SK-N-SH treated with all-trans-retinoic acid at 6 μM for 48 hours (cell line): ENCODE data around the gene THOC1.

Source experiments
- ATAC-seq: fragments of 200-7000 bp; cut with Tn5 transposase; 3 replicates; pipeline ENCODE4 v1.9.1; 2020; ENCODE audit warnings: mild to moderate bottlenecking, moderate library complexity
- ARNTL ChIP-seq: fragments of 450-650 bp; formaldehyde crosslinking; IDR thresholded peaks from 2 replicates; pipeline ENCODE4 v1.5.0; 2020; ENCODE audit warnings: low read depth, mild to moderate bottlenecking, moderate library complexity, borderline replicate concordance
- BACH2 ChIP-seq: fragments of 250-450 bp; sonication (Bioruptor Pico); IDR thresholded peaks from 2 replicates; pipeline ENCODE4 v1.9.0; 2021; ENCODE audit warnings: mild to moderate bottlenecking, borderline replicate concordance
- CREB5 ChIP-seq: fragments of 250-450 bp; sonication (Bioruptor Pico); IDR thresholded peaks from 2 replicates; pipeline ENCODE4 v1.5.1; 2020; ENCODE audit warnings: low read depth, mild to moderate bottlenecking, moderate library complexity
- CSDC2 ChIP-seq: fragments of 250-450 bp; sonication (Bioruptor Pico); IDR thresholded peaks from 2 replicates; pipeline ENCODE4 v1.5.0; 2020; ENCODE audit warnings: mild to moderate bottlenecking, moderate library complexity
- CSRNP3 ChIP-seq: fragments of 250-450 bp; sonication (Bioruptor Pico); IDR thresholded peaks from 2 replicates; pipeline ENCODE4 v1.5.1; 2021; ENCODE audit warnings: mild to moderate bottlenecking, moderate library complexity
- ESRRG ChIP-seq: fragments of 250-450 bp; sonication (Bioruptor Pico); IDR thresholded peaks from 2 replicates; pipeline ENCODE4 v1.6.1; 2021; ENCODE audit warnings: mild to moderate bottlenecking
- ISL1 ChIP-seq: fragments of 250-450 bp; sonication (Bioruptor Pico); IDR thresholded peaks from 2 replicates; pipeline ENCODE4 v2.1.2; 2022; ENCODE audit warnings: mild to moderate bottlenecking, moderate library complexity
- PATZ1 ChIP-seq: fragments of 250-450 bp; sonication (Bioruptor Pico); IDR thresholded peaks from 2 replicates; pipeline ENCODE4 v1.8.0; 2020; ENCODE audit warnings: mild to moderate bottlenecking, moderate library complexity, borderline replicate concordance
- PPARA ChIP-seq: fragments of 250-450 bp; sonication (Bioruptor Pico); IDR thresholded peaks from 2 replicates; pipeline ENCODE4 v1.5.0; 2020; ENCODE audit warnings: mild to moderate bottlenecking, borderline replicate concordance
- RARB ChIP-seq: fragments of 250-450 bp; sonication (Bioruptor Pico); IDR thresholded peaks from 2 replicates; pipeline ENCODE4 v1.8.0; 2021; ENCODE audit warnings: mild to moderate bottlenecking, moderate library complexity
- SNAI2 ChIP-seq: fragments of 250-450 bp; sonication (Bioruptor Pico); IDR thresholded peaks from 2 replicates; pipeline ENCODE4 v1.5.0; 2020; ENCODE audit warnings: mild to moderate bottlenecking, moderate library complexity
- TCF4 ChIP-seq: fragments of 250-450 bp; sonication (Bioruptor Pico); IDR thresholded peaks from 2 replicates; pipeline ENCODE4 v1.8.0; 2021; ENCODE audit warnings: mild to moderate bottlenecking, moderate library complexity, borderline replicate concordance
- TSHZ2 ChIP-seq: fragments of 250-450 bp; sonication (Bioruptor Pico); IDR thresholded peaks from 2 replicates; pipeline ENCODE4 v1.5.0; 2020; ENCODE audit warnings: mild to moderate bottlenecking, moderate library complexity
- ZC3H10 ChIP-seq: fragments of 250-450 bp; sonication (Bioruptor Pico); IDR thresholded peaks from 2 replicates; pipeline ENCODE4 v1.5.1; 2021; ENCODE audit warnings: mild to moderate bottlenecking, moderate library complexity
- ZFP30 ChIP-seq: fragments of 450-650 bp; formaldehyde crosslinking; IDR thresholded peaks from 2 replicates; pipeline ENCODE4 v1.5.0; 2022; ENCODE audit warnings: mild to moderate bottlenecking, moderate library complexity
- ZNF565 ChIP-seq: fragments of 450-650 bp; formaldehyde crosslinking; conservative IDR thresholded peaks from 2 replicates; pipeline ENCODE4 v1.5.0; 2020; ENCODE audit warnings: low read depth, mild to moderate bottlenecking, moderate library complexity
- ZNF8 ChIP-seq: fragments of 450-650 bp; formaldehyde crosslinking; IDR thresholded peaks from 2 replicates; pipeline ENCODE4 v1.5.0; 2020; ENCODE audit warnings: mild to moderate bottlenecking, moderate library complexity

The THOC1 gene

GRCh38 chr18:195651-196050 is 72.2 kb downstream of the THOC1 start (continued):
- no peak for TF ChIP-seq PATZ1 (CRISPR knock-in tag)
- no peak for TF ChIP-seq BACH2 (CRISPR knock-in tag)
- TF ChIP-seq ISL1 (CRISPR knock-in tag), result no peak
- no peak for TF ChIP-seq PPARA

- no peak for ATAC-seq
- TF ChIP-seq TCF4 (CRISPR knock-in tag), result no peak
- no peak for TF ChIP-seq ZNF565 (CRISPR knock-in tag)
- no peak for TF ChIP-seq ESRRG
- TF ChIP-seq CREB5 (CRISPR knock-in tag), result no peak
Measured at GRCh38 chr18:192801-193200, 75.0 kb downstream of the THOC1 start.

- TF ChIP-seq RARB (CRISPR knock-in tag) (no peak), PPARA (no peak), TSHZ2 (CRISPR knock-in tag) (no peak), CSRNP3 (no peak), ARNTL (no peak), ISL1 (CRISPR knock-in tag) (no peak), SNAI2 (no peak)
- TF ChIP-seq, all 23 proteins: peak for 0
- no peak for ATAC-seq
Measured at GRCh38 chr18:191725-192124, 76.1 kb downstream of the THOC1 start.

- no peak for ATAC-seq
- TF ChIP-seq CSDC2 (no peak), CSRNP3 (no peak), TCF4 (CRISPR knock-in tag) (no peak), ZFP30 (CRISPR knock-in tag) (no peak)
Measured at GRCh38 chr18:189254-189653, 78.6 kb downstream of the THOC1 start.

GRCh38 chr18:183769-184168 is 84.1 kb downstream of the THOC1 start:
- TF ChIP-seq RARB (CRISPR knock-in tag) (no peak), ISL1 (CRISPR knock-in tag) (no peak)
- ATAC-seq, result no peak

GRCh38 chr18:181711-182110 is 86.1 kb downstream of the THOC1 start:
- ATAC-seq, result no peak
- TF ChIP-seq CSDC2 (no peak), TSHZ2 (CRISPR knock-in tag) (no peak), PPARA (no peak), CSRNP3 (no peak), BACH2 (CRISPR knock-in tag) (no peak), ZFP30 (CRISPR knock-in tag) (no peak), ZNF8 (CRISPR knock-in tag) (no peak), ZC3H10 (no peak)
